HG03095 (cell line): ENCODE results near the gene SLC24A4.

Experiments used
- ATAC-seq: cut with Tn5 transposase; IDR thresholded peaks from one replicate; pipeline ENCODE4 v1.9.1; 2021; ENCODE audit warnings: moderate library complexity; ENCODE audit not compliant: unreplicated experiment

The SLC24A4 gene

DNA sequence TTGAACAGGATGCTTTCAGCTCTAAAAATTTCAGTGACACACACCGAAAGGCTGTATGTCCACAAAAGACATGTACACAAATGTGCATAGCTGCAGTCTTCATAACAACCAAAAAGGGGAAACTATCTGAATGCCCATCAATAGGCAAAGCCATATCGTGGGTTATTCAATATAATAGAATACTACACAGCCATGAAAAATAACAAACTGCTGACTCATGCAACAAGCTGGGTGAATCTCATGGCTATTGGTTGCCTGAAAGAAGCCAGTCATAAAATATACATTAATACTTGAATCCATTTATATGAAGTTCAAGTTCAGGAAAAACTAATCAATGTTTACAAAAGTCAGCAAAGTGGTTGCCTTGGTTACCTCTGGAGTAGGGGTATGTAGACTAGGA lies 132.3 kb downstream of the SLC24A4 start:
- no peak for ATAC-seq

DNA sequence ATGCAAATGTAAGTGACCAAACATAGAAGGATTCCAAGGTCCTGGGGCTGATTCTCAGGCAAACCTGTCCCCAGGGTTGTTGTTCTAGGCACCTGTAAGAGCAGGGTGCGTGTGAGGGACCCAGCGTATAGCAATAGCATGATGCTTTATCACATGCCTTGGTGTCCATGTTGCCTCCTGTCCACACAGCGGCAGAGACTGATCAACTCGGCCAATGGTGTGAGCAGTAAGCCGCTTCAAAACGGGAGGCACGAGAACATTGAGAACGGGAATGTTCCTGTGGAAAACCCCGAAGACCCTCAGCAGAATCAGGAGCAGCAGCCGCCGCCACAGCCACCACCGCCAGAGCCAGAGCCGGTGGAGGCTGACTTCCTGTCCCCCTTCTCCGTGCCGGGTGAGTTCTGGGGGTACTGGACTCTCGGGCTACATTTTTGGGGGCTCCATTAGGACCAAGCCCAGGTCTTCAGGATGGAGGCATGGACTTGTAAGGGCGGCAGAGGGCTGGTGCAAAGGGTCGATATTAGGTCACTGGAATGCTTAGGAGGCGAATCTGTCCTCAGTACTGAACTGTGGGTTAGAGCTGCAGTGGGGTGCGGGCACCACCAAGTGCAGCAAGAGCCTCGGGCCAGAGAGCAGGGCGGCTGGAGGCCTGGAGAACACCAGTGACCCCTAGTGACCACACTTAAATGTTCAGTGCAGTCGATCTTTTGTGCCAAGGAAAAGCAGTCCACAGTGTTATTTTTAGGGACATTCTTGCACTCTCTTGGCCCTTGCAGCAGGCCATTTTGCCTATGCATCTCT lies 133.4 kb downstream of the SLC24A4 start:
- ATAC-seq, result no peak

DNA sequence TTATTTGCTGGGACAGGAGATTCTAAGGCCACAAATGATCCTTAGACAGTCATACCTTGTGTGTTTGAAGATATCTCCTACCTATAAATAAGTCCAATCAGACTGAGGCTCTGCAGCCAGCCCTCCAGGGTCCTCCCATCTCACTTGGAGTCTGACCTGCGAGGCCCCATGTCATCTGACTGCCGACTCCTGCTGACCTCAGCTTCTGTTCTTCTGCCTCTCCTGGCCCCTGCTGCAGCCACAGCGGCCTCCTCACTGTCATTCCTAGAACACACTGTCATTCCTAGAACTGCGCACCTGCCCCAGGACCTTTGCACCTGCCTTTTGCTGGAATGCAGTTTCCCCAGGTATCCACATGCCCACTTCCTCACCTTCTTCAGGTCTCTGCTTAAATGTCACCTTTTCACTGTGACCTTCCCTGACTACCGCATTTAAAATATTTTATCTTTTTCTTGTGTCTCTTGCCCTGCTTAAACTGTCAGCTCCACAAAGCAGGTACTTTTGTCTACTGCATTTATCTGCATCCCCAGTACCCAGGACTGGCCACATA lies 134.1 kb downstream of the SLC24A4 start:
- no peak for ATAC-seq

DNA sequence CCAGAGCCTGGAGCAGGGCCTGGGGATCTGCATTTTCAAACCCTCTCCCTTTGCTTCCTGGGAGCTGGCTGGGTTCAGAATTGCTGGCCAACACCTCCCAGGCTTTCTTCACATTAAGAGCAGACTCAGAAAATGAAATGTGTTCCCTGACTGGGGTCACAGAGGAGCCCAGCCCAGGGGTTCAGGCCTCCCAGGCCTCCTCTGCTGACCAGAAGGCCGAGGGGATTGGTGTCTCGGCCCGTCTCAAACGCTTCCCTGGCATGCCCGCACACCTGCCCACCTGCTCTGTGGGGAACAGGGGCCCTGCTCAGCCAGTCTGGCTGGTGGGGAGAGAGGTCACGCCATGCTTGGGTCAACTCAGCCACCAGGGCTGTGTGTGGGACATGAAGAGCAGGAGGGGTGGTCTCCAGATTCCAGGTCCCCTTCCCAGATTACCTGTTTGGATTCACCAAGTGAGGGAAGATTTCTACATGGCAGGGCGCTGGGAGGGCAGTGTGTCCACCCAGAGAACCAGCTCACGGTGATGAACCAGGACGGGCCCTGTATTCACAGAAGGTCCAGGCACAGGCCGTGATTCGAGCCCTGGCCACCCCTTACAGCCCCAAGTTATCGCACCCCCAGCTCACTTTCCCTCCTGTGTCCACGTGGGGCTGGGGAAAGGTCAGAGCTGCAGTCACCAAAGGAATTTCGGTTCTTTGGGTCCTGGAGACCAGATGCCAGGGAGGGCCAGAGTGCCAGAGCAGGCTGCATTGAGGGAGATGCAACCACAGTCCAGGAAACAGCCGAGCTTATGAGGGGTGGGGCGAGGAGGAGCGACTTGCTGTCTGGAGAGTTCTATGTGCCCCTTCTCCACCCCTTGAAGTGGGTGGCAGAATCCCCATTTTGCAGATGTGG lies 135.4 kb downstream of the SLC24A4 start:
- no peak for ATAC-seq

DNA sequence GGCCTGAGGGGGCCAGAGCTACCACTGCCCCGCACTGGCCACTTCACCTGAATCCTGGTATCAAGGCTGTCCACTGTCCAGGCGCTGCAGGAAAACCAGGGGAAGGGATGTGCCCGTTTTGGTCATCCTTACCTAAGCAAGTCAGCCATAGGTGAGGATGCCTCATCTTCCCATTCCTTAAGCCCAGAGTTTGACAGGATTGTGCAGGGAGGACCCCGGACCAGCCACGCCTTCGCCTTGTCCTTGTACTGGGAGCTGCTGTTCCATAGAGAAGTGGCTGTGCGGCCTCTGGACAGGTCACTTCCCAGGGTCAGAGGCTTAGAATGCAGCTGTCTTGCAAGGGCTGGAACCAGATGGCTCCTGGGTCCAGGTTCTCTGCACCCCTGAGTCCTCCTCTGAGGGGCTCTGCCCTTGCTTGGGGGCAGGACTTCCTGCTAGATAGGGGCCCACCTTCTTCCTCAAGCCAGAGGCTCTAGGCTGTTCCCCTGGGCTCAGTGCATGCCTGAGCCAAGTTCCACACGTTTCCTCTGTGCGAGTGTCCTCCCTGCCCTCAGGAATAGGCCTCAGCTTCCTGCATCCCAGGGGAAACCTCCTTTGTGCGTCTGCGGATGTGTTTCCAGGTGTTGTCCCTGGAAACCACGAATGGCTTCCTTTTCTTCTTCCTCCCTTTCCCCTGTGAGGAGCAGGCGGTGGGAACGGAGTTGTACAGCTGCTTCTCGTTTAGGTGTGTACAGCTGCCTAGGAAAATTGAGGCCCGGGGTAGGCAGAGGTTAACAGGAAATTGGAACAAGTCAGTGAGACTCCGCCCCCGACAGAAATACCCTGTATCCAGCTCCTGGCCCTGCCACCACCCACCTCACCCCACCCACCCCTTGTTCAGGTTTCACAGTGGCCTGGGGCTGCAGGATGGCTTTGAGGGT lies 136.3 kb downstream of the SLC24A4 start:
- no peak for ATAC-seq

DNA sequence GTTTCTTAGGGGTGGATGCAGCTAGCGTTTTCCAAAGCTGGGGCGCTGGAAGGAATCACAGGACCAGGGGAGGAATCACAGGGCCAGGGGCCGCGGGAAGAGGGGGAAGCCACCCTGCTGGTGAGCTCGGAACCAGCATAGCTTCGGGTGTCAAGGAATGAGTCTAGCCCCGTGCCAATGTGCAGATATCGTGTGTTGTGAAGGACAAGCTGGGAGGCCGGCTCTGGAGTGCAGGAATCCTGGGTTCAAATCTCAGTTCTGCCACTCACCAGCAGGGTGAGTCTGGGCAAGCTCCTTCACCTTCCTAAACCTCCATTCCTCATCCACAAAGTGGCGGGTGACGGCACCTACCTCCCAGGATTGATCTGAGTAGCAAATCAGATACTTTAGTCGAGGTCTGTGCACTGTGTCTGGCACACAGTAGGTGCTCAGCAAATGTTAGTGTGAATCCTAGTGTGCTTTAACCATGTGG lies 137.0 kb downstream of the SLC24A4 start:
- ATAC-seq, result no peak

DNA sequence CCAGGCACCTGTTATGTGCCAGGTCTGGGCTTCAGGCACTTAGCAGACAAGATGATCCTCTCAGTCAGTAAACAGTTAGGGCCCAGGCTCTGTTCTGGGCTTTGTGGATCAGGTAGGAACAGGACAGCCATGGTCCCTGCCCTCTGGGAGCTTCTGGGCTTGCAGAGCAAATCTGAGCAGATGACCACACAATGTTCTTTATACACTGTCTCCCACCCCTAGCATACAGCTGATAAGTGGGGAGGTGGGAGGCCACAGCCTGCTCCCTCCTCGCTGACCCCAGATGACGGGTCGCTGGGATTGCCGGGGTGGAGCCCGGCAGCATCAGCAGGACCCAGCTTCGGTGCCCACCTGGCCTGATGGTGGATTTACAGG lies 137.6 kb downstream of the SLC24A4 start:
- ATAC-seq, result no peak

DNA sequence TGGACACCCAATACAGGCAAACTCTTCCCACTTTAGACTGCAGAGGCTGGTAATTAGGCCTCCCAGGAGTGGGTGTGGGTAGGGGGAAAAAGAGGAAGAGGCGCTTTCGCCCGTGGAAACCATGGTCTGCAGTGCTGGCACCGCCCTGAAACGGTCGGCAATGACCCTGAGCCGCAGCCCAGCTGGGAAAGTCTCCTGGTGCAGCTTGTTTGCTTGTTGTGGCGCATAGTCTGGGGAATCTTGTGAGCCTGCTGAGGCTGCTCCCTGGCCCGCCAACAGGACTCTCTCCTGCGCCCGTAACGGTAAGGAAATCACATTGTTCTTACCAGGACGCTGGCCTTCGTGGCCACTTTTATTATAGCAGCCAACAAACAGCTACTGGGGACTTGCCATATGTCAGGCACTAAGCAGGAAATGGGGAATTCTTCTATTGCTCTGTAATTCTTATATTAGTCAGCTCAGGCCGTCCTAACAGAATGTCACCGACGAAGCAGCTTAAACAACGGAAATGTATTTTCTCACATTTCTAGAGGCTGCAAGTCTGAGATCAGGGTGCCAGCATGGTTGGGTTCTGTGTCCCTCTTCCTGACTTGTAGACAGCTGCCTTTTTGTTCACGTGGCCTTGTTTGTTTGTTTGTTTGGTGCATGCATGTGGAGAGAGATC lies 138.1 kb downstream of the SLC24A4 start:
- peak; percentile 72 for ATAC-seq

DNA sequence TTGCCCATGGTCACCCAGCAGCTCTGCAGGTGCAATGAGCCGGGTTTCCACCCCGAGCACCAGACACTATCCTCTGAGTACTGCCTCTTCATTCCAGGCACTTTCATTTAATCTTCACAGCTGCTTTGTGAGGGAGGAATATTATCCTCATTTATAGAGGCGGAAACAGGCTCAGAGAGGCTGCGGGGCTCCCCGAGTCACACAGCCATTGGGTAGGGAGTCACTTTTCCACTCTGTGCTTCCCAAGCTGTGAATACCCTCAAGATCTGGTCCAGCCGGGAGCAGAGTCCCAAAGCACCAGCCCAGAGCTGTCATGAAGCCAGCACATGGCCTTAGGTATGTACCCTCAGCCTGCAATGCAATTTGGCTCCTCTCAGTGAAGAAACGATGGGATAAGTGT lies 138.9 kb downstream of the SLC24A4 start:
- ATAC-seq, result no peak

DNA sequence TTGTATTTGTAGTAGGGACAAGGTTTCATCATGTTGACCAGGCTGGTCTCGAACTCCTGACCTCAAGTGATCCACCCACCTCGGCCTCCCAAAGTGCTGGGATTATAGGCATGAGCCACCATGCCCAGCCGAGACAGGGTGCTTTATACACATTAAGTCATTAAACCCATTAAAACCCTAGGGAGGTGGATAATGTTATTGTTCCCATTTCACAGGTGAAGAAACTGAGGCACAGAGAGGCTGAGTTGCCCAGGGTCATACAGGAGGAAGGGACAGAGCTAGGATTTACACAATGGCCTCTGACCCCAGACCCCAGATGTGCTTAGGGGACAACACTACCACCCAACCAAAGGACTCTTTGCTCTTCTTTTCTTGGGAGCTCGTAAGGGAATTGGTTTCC lies 139.6 kb downstream of the SLC24A4 start:
- ATAC-seq, result no peak

DNA sequence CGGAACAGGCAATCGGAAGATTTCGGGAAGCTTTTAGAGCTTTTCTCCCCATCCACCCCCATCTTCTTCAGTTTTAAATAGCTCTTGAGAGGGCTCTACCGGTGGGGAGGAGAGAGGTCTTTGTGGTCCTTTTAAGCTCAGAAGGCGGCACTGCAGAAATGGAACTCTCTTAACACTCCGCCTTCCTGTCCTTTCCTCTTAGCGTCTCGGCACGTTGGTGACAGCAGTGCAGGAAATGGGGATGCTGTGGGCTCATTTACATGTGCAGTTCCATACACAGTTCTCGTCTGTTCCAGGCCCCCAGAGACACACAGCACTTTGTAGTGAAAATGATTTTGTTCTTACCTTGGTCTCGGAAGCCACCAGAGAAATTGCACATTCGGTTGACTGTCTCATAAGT lies 140.2 kb downstream of the SLC24A4 start:
- no peak for ATAC-seq

DNA sequence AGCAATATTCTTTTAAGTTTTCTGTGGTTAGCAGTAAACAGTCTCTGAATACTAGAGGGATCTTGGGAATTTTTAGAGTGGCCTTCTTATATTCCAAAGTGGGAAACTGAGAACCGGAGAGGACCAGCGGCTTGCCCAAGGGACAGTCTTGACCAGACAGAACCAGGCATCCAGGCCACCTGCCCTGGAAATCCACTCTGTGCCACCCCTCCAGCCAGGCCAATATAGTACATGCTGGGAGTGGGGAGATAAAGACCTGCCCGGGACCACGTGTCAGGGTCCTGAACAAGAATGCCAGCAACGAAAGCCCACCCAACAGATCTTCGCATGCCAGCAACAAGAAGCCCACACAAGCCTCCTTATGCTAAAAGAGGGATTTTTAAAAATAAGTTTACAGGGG lies 141.2 kb downstream of the SLC24A4 start:
- ATAC-seq, result no peak

DNA sequence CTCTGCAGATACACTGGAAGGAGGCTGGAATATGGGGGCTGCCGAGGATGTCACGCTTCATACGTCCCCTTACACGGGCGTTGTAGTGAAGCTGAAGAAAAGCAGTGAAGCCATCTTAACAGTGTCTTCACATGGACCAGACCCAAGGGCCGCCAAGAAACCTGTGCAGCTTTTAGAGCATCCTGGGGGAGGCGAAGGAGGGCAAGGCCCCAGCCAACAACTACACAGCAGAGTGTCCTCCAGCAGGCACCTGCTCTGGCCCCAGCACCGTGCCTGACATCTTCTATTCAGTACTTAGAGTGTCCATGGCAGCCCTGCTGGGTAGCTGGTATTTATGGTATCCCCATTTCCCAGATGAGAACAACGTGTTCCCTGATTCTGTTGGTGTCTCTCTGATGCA lies 141.8 kb downstream of the SLC24A4 start:
- no peak for ATAC-seq

DNA sequence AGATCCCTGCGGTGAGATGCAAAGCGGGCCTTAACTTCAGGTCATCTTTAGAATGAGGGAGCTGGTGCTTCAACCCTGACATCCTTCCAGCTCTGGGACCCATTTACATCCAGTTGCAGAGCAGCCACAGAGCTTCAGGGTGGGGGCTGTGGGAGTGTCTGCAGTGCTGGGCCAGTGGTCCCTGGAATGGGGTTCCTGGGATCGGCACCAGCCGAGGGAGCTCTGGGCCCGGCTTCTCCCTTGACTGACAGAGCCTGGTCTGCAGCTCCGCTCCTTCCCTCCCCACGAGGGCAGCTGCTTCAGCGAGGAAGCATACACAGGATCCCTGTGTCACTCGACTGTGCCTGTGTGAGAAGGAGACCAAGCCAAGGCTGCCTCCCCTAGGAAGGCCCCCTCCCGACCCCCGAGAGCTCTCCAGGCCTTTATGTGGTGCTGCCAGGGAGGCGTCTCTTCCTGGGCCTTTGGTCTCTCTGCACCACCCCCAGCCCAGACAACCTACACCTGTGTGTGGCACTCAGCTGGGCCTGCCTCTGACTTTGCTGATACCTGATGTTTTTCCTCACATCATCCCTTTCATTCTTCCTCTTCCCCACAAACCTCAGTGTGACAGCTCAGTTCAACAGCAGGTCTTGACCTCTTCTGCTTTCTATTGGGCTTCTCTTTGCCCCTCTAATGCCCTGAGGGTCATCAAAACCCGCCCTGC lies 142.5 kb downstream of the SLC24A4 start:
- no peak for ATAC-seq

DNA sequence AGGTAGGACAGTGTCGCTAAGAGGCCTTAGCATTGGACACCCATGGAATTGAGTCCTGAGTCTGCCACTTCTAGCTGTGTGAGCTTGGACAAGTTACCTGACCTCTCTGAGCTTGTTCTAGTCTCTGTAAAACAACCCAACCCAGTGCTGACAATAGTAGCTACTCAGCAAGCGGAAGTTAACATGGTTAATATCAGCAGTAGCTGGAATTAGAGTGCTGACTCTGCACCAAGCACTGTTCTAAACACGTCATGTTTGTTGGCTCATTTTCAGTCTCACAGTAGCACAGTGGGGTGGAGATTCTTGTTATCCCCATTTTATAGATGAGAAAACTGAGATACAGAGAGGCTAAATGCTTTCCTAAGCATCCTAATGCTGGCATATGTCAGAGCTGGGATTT lies 143.1 kb downstream of the SLC24A4 start:
- ATAC-seq, result no peak

DNA sequence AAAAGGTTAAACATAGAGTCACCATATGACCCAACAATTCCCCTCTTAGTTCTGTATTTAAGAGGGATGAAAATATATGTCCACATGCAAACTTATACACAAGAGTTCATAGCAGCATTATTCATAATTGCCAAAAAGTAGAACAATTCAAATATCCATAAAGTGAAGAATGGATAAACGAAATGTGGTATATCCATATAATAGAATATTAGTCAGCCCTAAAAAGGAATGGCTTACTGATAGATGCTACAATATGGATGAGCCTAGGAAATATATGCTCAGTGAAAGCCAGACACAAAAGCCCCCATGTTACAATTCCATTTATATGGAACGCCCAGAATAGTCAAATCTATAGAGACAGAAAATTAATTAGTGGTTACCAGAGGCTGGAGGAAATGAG lies 146.6 kb downstream of the SLC24A4 start:
- ATAC-seq, result no peak

DNA sequence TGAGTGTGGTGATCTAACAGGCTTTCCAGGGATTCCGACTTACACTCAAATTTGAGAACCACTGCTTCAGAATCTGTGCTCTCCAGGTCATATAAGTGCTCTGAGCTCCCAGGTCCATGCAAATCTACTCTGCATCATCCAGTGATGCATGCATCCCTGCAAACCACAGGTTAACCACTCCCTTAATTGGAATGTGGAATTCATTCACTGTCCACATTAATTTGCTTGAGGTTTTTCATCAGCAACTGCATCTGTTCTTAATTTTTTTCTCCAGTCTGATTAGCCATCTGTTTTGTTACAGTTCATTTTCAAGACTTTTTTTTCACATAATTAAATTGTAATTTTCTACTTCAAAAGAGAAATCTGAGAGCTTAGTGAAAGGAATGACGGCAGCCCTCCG lies 147.2 kb downstream of the SLC24A4 start:
- no peak for ATAC-seq

DNA sequence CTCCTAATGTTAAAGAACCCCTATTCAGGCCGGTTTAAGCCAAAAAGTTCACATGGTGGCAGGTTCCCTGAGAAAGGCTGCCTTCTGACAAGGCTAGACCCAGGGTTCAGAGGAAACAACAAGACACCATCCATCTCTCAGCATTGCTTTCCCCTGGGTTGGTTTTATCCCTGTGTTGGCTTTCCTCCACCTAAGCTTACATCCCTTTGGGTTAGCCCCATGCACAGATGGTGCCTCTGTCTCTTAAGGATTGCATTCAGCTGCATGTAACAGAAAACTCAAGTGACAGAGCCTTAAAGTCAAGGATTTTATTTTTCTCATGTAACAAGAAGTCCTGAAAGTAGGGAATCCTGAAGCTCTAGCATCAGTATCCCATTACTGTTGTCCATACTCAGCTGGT lies 147.8 kb downstream of the SLC24A4 start:
- ATAC-seq, result no peak

DNA sequence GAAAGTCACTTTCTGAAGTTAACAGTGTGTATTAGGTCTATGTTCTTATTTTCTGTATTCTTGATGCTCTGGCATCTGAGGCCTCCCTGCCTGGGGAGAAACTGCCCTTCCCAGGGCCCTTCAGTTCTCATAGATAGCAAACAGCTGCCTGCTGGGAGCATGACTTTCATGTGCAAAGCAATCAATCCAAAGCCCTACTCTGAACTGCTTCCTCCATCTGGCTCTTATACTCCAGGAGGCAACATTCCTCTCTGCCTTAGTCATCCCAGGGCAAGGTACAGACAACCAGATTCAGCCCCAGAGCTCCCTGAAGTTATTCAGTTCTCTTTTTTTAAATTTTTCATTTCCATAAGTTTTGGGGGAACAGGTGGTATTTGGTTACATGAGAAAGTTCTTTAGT lies 149.0 kb downstream of the SLC24A4 start:
- no peak for ATAC-seq

DNA sequence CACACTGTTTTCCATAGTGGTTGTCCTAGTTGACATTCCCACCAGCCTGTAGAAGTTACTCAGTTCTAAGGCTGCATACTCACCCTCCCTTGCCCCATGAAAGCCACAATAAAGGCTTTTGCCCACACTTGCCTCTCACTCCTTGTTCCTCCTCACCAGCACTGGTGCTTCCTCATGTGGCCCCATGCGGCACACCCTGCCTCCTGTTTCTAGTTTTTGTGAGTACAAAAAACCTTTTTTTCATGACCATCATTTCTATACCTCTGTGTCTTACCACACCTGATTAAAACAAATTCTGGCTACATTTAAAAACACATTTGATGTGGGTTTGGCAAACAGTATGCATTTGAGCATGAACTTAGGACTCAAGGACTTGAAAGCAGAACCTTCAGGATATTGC lies 149.9 kb downstream of the SLC24A4 start:
- ATAC-seq, result no peak
